HG03432 (cell line): Measurements from ENCODE around the gene SRRM3.
"Not testable (repeated sequence)": the region's sequence is repeated elsewhere in the genome, so short reads cannot be mapped to it uniquely, and the experiment has no call there.

Source experiments
- ATAC-seq: cut with Tn5 transposase; IDR thresholded peaks from one replicate; pipeline ENCODE4 v1.9.1; 2021; ENCODE audit warnings: mild to moderate bottlenecking, moderate library complexity; ENCODE audit not compliant: unreplicated experiment

Gene SRRM3

DNA sequence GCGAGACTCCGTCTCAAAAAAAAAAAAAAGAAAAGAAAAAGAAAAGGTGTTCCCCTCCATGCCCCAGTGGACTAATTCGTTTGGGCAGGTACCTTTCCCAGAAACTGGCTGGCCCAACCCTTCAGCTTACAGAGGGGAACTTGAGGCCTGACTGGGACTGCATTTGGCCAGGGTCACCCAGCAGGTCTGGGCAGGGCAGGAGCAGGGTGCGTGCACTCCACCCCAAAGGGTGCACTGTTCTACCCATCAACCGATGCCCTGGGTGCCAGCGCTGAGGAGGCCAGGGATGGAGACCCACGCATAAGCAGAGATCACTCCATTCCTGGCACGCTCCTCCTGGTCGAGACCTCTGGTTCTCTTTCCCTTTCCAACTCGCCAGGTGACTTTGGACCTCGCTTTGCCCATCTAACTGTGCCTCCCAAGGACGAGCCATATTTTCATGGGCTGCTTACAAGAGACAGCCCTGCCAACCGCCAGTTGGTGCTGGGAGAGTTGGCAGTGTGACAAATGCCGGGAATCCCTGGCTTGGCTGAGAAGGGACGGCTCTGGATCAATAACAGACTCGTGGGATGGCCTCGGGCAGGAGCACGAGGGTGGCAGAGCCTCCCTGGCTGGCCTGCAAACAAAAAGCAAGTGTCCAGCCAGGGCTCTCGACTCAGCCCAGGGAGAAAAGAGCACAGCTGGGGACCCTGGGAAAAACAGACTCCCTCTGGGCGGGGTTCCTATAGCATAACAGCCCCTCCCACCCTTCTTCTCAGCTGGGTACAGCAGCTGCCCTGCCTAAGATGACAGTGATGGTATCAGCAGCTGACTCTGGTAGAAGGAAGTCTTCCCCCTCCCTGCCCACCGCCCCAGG is 108.6 kb downstream of the SRRM3 start:
- no peak for ATAC-seq

- not testable (repeated sequence) for ATAC-seq
Observed at GRCh38 chr7:76311838-76312237, 110.1 kb downstream of the SRRM3 start.

DNA sequence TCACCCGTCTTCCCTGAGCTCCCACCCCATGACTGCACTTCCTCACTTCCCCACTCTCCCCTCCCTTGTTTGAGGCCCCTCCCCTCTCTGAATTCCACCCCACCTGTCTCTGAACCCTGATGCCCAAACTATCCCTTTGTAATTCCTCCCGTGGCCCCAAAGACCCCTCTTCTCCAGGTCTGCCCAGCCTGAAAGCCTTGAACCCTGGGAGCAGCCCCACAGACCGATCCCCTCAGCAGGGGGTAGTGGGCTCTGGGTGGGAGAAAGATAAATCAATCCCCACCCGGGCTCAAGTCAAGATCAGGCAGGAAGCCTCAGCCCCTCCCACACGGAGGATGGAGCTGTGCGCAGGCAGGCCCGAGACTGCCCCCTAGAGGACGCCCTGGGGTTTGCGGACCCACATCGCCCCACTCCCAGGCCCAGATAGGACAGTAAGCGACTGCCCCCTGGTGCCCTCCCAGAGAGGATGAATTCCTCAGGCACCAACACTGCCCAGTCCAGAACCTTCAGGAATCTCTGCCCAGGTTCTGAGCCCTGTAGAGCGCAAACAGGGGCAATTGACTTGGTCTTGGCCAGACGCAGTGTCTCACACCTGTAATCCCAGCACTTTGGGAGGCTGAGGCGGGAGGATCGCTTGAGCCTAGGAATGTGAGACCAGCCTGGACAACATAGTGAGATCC is 112.5 kb downstream of the SRRM3 start:
- peak; percentile 33 for ATAC-seq

DNA sequence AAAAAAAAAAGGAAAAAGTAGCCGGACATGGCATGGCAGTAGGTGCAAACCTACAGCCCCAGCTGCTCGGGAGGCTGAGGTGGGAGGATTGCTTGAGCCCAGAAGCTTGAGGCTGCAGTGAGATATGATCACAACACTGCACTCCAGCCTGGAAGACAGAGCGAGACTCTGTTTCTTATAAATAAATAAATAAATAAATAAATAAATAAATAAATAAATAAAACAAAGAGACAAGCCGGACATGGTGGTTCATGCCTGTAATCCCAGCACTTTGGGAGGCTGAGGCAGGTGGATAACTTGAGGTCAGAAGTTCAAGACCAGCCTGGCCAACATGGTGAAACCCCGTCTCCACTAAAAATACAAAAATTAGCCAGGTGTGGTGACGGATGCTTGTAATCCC is 113.0 kb downstream of the SRRM3 start:
- ATAC-seq = not testable (repeated sequence)

GRCh38 chr7:76315364-76315763 is 113.7 kb downstream of the SRRM3 start:
- no peak for ATAC-seq

- no peak for ATAC-seq
Observed at GRCh38 chr7:76316984-76317781, 115.5 kb downstream of the SRRM3 start.

- peak; percentile 94 for ATAC-seq
Observed at GRCh38 chr7:76317782-76318487, 116.2 kb downstream of the SRRM3 start.

GRCh38 chr7:76318488-76319353 is 117.0 kb downstream of the SRRM3 start:
- ATAC-seq = peak; percentile 48

GRCh38 chr7:76325092-76325491 is 123.4 kb downstream of the SRRM3 start:
- no peak for ATAC-seq

- no peak for ATAC-seq
Observed at GRCh38 chr7:76325811-76326210, 124.1 kb downstream of the SRRM3 start.

DNA sequence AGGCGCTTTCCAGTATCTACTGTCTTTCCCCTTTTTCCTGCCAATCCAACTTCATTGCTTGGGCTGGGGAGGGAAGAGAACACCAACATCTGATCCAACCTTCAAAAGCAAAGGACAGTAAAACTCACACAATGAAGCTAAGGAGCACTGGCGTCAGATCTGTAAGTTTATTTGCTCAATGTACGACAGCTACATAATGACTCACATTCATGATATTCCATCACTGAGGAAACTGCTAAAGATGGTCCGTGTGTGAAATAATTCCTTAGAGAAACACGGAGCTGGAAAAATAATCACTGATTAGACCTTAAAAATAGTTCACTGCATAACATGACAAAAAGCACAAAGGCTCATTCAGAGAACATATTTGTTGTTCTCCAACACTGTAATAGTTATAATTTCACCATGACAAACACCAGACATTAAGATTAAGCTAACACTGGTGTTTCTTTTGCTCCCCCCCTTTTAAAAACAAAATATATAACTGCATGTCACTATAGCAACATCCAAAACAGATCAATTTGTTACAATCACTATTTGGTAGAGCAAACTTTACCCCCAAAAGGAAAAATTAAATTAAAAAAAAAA is 125.0 kb downstream of the SRRM3 start:
- no peak for ATAC-seq

- ATAC-seq = no peak
Observed at GRCh38 chr7:76327610-76328009, 125.9 kb downstream of the SRRM3 start.

- ATAC-seq = no peak
Observed at GRCh38 chr7:76328389-76328788, 126.7 kb downstream of the SRRM3 start.

DNA sequence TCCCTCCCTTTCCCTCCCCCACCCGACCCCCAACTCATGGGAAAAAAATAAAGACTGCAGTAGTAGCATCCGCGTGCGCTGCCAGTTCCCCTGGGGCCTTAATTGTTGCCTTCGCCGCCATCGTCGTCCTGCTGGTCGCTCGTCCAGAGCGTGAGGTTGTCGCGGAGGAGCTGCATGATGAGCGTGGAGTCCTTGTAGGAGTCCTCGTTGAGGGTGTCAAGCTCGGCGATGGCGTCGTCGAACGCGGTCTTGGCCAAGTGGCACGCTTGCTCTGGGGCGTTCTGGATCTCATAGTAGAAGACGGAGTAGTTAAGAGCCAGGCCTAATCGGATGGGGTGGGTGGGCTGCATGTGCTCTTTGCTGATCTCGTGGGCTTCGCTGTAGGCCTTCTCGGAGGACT is 127.8 kb downstream of the SRRM3 start:
- no peak for ATAC-seq

- ATAC-seq = no peak
Observed at GRCh38 chr7:76330261-76330660, 128.6 kb downstream of the SRRM3 start.

DNA sequence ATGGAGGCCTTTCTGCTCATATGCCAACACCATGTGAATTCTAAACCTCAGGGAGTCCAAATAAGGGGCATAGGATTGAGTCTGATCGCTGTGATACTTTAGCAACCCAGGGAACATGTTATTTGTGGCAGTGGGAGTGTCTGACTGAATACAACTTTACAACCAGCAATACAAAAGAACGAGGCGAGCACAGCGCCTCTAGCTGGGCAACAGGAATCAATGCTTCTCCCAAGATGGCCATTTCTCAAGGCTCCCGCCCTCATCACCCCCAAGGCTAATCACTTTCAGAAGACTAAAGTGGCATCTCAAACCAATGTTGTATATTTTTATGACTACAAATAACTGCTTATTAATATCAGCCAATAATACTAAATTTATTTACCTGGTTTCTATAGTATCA is 129.0 kb downstream of the SRRM3 start:
- ATAC-seq = no peak

- no peak for ATAC-seq
Observed at GRCh38 chr7:76332078-76332477, 130.4 kb downstream of the SRRM3 start.

DNA sequence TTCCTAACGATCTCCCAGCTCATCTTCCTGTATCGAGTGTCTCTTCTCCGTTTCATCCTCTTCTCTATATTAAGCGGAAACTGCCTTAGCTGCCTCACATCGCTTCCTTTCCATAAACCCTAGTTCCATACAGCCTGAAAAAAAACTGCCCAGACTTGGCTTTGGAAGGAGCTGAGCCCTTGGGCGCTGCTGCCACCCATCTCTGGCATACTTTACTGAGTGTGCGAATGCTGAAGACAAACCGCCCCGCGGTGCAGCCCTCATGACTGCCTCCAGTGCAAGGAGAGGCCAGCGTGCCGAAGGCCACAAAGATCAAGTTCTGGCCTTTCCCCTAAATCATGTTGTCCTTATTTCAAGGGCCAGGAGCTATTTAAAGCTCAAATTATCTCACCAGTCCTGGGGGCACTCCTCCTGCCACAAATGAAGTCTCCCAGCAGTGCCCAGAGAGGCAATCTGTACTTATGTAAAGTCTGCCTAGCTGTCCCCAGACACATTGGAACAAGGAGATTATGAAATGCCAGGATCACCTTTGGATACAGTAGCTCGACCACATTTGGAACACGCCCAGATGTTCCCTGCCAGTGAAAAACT is 131.9 kb downstream of the SRRM3 start:
- no peak for ATAC-seq

GRCh38 chr7:76334320-76334967 is 132.7 kb downstream of the SRRM3 start:
- ATAC-seq = no peak
